GM21423 (cell line): ENCODE results near the gene NUTM2A.
"Not testable (repeated sequence)": the region's sequence is repeated elsewhere in the genome, so short reads cannot be mapped to it uniquely, and the experiment has no call there.

Source experiments
- ATAC-seq: cut with Tn5 transposase; IDR thresholded peaks from one replicate; pipeline ENCODE4 v1.9.1; 2021; ENCODE audit warnings: mild to moderate bottlenecking, moderate library complexity; ENCODE audit not compliant: unreplicated experiment

The NUTM2A gene, protein sequence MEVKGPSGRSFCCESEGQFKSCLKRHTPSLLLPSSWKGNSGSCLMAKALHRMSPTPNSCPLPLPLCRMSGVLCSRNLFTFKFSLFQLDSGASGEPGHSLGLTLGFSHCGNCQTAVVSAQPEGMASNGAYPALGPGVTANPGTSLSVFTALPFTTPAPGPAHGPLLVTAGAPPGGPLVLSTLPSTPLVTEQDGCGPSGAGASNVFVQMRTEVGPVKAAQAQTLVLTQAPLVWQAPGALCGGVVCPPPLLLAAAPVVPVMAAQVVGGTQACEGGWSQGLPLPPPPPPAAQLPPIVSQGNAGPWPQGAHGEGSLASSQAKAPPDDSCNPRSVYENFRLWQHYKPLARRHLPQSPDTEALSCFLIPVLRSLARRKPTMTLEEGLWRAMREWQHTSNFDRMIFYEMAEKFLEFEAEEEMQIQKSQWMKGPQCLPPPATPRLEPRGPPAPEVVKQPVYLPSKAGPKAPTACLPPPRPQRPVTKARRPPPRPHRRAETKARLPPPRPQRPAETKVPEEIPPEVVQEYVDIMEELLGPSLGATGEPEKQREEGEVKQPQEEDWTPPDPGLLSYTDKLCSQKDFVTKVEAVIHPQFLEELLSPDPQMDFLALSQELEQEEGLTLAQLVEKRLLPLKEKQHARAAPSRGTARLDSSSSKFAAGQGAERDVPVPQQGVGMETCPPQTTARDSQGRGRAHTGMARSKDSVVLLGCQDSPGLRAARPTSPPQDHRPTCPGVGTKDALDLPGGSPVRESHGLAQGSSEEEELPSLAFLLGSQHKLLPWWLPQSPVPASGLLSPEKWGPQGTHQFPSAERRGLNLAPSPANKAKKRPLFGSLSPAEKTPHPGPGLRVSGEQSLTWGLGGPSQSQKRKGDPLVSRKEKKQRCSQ

DNA sequence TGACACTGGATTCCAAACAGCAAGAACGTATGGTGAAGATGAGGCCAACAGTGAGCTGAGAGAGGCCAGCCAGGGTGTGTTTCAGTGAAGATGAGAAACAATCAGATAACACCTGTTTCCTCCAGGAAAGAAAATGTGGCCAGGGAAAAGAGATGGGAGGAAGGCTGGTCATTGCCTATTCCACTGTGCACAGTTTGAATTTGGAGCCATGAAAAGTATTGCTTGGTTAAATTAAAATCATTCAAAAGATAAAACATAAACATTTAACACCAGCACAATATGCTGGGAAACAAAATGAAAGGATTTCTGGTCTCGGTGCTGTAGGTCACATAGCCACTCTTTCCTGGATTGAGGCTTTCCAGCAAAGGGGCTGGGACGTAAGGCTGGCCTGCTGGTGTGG lies at the start of gene NUTM2A:
Gene NUTM2A, plus strand, starts transcription at position 301 of the 400 bp plus-strand sequence. CDS start 383 bp downstream, outside the sequence.
- not testable (repeated sequence) for ATAC-seq

DNA sequence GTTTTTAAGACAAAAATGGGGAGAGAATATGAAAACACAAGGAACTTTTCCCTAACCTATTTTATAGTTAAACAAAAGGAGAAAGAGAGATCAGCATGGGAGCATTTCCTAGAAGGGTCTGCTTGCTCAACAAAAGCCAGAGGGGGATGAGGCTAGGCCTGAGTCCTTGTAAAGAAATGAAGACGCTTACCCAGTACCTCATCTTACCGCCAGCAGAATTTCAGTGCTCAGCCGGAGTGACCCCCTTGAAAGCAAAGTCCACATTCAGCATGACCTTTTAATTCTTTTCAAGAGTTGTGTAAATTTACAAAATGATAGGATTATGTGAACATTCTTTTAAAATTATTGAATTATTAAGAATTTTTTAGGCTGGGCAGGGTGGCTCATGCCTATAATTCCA lies 47.7 kb upstream of the NUTM2A start:
- ATAC-seq, result not testable (repeated sequence)

DNA sequence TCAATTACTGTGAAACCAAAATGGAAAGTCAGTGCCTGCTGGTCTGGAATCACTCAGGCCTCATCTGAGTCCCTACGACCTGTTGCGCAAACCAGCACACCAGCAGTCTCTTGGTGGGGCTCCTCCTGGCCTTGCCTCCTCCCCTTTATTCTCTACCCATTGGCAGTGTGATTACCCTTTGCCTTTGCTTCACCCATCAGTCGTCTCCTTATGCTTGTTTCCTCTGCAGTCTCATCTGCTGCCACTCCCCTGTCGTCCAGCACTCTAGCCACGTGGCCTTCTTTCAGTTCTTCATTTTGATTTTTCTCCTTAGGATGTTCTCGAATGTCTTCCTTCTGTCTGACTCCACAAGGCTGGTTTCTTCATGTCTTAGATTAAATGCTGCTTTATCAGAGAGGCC lies 40.8 kb upstream of the NUTM2A start:
- not testable (repeated sequence) for ATAC-seq

DNA sequence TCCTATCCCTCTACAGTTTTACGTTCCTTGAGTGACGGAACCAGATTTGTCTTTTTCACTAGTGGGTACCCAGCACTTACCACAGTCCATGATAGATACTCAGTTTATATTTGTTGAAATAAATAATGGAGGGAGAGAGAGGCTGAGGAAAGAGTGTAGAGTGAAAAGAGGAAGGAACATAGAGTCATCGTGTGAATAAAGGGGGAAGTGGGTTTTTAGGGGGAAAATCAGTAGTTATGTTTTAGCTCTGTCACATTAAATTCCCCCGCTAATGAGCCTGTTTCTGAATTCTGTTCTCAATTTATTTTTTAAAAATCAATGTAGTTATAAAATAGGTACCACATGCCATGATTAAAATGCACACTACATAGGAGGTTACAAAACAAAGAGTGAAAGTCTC lies 39.2 kb upstream of the NUTM2A start:
- not testable (repeated sequence) for ATAC-seq

DNA sequence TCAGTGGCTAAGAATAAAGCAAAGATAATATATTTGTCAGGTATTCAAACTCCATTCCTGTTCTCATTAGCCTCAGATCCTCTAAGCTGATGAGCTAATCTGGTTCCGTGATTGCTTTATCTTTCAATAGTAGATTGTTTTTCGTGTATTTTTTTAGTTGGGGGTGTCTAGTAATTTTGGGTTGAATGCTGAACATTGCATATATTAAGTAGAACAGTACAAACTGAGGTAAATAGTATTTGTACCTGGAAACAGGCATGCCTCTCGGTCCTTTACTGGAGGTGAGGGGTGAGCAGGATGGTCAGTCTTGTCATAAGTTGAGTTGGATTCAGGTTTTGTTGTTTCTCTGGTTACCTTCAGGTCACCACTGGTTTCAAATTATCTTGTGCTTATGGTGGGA lies 37.7 kb upstream of the NUTM2A start:
- ATAC-seq, result not testable (repeated sequence)

DNA sequence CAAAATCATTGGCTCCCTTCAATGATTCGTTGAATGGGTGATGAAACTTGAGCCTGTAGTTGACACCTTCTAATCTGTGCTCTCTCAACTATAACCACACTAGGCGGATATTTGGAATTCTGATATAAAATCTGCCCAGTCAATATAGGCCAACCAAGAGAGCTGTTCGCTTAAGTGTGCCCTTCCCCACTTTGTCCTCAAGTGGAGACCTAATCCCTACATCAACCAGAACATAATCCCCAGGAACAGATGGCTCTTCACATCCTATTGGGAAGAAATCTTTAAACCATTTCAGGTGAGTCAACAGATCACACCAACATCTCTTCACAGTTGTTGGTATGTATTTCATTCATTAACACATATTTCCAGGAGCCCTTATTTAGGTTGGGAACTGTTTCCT lies 33.4 kb upstream of the NUTM2A start:
- ATAC-seq, result not testable (repeated sequence)

GRCh38 chr10:87200924-87201323 lies 24.3 kb upstream of the NUTM2A start:
- peak; percentile 65 for ATAC-seq

DNA sequence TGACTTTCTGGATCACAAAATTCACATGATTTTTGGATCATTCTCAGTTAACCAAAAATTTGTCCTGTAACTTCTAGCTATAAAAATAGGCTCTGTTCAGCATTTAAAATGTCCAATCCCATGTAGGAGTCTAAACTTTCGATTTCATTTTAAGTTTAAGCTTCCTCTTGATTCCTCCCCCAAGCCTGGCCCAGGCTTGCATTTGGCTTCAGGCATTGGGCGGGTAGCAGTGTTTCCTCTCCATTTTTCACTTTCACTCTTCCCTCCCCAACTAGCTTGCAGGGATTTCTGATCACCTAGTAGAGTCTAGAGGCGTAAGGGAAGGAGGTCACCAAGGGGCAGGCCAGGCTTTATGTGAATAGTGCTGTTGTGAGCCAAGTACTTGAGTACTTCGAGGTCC lies 20.4 kb upstream of the NUTM2A start:
- not testable (repeated sequence) for ATAC-seq

- not testable (repeated sequence) for ATAC-seq
Observed at GRCh38 chr10:87206922-87207321, 18.3 kb upstream of the NUTM2A start.

GRCh38 chr10:87210309-87210708 lies 14.9 kb upstream of the NUTM2A start:
- ATAC-seq, result not testable (repeated sequence)

GRCh38 chr10:87211848-87212247 lies 13.4 kb upstream of the NUTM2A start:
- ATAC-seq, result not testable (repeated sequence)

GRCh38 chr10:87213150-87213765 lies 12.0 kb upstream of the NUTM2A start:
- not testable (repeated sequence) for ATAC-seq

GRCh38 chr10:87213806-87214205 lies 11.4 kb upstream of the NUTM2A start:
- not testable (repeated sequence) for ATAC-seq

- not testable (repeated sequence) for ATAC-seq
Observed at GRCh38 chr10:87216120-87216519, 9.1 kb upstream of the NUTM2A start.

DNA sequence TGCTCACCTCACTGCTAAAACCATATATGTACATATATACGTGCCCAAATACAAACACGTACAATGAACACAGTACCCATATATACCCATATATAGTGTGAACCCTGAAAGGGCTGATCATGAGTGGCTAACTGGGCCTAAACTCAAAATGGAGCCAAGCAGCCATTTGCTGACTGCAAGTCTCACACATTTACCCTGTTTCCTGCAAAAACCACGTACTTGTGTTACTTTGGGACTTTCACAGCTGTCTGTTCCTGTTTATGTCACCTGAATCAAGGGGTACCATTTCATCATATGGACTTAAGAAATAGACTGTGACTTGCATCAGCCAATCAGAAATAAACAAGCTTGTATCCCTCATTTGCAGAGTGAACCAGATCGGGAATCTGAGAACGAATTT lies 5.9 kb upstream of the NUTM2A start:
- ATAC-seq, result not testable (repeated sequence)

DNA sequence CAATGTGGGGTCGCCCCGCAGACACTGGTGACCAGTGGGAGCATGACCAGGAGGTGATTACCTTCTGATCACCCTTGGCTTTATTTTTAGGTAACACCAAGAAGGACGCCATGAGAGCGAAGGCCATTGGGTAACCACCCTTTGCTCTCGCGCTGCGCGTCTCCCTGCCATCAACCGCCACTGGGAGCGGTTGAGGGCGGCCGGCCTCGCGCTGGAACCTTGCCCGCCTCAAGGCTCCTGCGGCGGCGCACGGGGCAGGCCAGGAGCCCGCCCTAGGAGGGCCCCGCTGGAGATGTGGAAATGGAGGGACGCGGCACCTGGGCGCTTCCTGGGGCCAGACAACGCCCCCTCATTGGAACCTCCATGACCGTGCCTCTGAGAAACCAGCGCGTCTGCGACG lies 2.5 kb upstream of the NUTM2A start:
- ATAC-seq, result not testable (repeated sequence)

DNA sequence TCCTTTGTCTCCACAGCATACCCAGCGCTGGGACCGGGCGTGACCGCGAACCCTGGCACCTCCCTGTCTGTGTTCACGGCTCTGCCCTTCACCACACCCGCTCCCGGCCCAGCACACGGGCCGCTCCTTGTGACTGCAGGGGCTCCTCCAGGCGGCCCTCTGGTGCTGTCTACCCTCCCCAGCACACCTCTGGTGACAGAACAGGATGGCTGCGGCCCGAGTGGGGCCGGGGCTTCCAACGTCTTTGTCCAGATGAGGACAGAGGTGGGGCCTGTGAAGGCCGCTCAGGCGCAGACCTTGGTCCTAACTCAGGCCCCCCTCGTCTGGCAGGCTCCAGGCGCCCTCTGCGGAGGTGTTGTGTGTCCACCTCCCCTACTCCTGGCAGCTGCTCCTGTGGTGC lies 3.0 kb downstream of the NUTM2A start:
- not testable (repeated sequence) for ATAC-seq

DNA sequence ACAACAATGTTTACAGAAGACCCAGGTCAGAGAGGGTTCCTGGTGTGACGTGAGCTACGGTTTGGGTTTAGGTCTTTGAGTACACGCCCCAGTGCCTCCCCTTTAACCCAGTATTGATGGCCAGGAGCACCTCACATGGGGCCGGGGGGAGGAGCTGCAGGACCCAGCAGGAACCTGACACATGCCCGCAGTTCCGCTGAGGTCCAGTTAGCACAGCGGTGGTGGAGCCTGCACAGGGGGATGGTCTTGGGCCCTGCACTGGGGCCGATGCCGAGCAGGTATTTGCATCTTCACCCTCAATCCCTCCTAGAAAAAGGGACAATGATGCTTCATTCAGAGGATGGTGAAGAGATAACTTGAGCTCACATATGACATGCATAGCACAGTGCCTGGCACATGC lies 4.0 kb downstream of the NUTM2A start:
- ATAC-seq, result not testable (repeated sequence)

DNA sequence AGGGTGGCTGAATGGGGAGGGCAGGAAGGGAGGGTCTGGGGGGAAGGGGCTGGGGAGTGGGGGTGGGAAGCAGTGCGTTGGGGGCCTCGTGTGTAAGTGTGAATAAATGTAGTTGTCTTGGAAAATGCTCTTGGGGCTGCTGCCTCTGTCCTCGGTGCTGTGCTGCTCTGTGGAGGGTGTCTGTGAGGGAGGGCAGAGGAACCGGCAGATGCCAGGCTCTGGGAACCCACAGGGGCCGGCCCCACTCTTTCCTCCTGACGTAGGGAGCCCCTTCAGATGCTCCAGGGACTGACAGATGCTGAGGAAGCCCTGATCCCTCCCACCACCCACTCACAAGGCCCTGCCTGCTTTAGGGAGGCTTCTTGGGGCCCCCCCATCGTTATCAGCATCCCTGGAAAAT lies 9.6 kb downstream of the NUTM2A start:
- not testable (repeated sequence) for ATAC-seq

GRCh38 chr10:87237244-87237643 lies 12.0 kb downstream of the NUTM2A start:
- not testable (repeated sequence) for ATAC-seq

DNA sequence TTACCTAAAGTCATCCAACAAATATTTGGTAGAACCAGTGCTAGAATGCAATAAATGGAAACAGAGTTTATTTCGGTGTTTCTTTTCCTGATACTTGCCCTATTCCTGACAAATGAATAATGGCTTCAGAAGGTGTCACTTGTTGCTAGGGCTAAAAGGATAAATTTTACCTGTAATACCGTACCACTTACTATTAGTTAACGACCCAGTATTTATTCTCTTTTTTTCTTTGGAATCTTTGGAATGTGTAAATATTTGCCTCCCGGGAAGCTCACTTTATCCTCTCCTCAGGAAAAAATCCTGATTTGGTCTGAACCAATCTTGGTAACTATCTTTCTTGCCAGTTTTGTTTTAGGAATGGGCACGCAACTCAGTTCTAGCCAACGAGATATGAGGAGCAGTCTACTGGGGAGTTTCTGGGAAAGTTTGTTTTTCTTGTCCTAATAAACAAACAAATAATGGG lies 14.1 kb downstream of the NUTM2A start:
- not testable (repeated sequence) for ATAC-seq
